Endothelial cell of umbilical vein (primary cell): ENCODE results near the gene CSE1L. TPM values are rescaled to one million over a fixed set of nuclear protein-coding genes. Genes with fewer than 3 reads are reported as not detected.
"Not testable (repeated sequence)": the region's sequence is repeated elsewhere in the genome, so short reads cannot be mapped to it uniquely, and the experiment has no call there.

Experiments used
- BruUV-seq: library from RNA; stranded (reverse); fragments of 400-500 nt; replicated peaks from 2 replicates; lab custom pipeline; 2021; lab: Mats Ljungman, UMichigan
- CTCF ChIA-PET: fragments of 300-600, 350-600 bp; sonication (Branson Sonifier 250); formaldehyde crosslinking; loops from one replicate; lab custom pipeline; 2021; ENCODE audit warnings: antibody characterized with exemption, inconsistent platforms; lab: Charles Lee
- POLR2A ChIA-PET: fragments of 300-600, 350-600 bp; sonication (Branson Sonifier 250); formaldehyde crosslinking; loops from one replicate; lab custom pipeline; 2021; ENCODE audit warnings: antibody characterized with exemption, inconsistent platforms; lab: Charles Lee
- DNase-seq: peaks from one replicate; pipeline ENCODE4 v3.0.0-alpha.2; 2011; ENCODE audit warnings: low read depth, low spot score
- FAIRE-seq: peaks from 2 replicates; lab custom pipeline; 2011; peaks lifted over from hg19 to GRCh38; lab: Jason Lieb, UNC
- H2AFZ ChIP-seq: 2 replicates; pipeline ENCODE4 v1.6.0; 2012; ENCODE audit warnings: low read depth, low read length, control low read depth, inconsistent platforms
- H3K27ac ChIP-seq: 2 replicates; pipeline ENCODE4 v1.5.1; 2011; ENCODE audit warnings: low read depth, mild to moderate bottlenecking, control low read depth, low read length, moderate library complexity; ENCODE audit not compliant: insufficient read depth
- H3K27me3 ChIP-seq, 2 experiments: 2 replicates each; pipeline versions ENCODE4 v1.6.0 to v1.6.1; 2011; ENCODE audit warnings: low read length in 2 of 2, mixed read lengths in 1 of 2; ENCODE audit not compliant: control insufficient read depth in 2 of 2, insufficient read depth in 2 of 2
- H3K36me3 ChIP-seq, 2 experiments: 2 replicates in 1 of 2; 3 replicates in 1 of 2; pipeline ENCODE4 v1.5.1; 2011; ENCODE audit warnings: low read length in 2 of 2, mild to moderate bottlenecking in 1 of 2, moderate library complexity in 1 of 2; ENCODE audit not compliant: control insufficient read depth in 2 of 2, insufficient read depth in 2 of 2; ENCODE audit errors: extremely low read depth in 1 of 2
- H3K4me1 ChIP-seq: 3 replicates; pipeline ENCODE4 v1.5.1; 2011; ENCODE audit warnings: mild to moderate bottlenecking, low read length; ENCODE audit not compliant: control insufficient read depth, insufficient read depth; ENCODE audit errors: extremely low read depth
- H3K4me2 ChIP-seq: 2 replicates; pipeline ENCODE4 v1.6.1; 2011; ENCODE audit warnings: low read length, control low read depth, mixed read lengths; ENCODE audit not compliant: insufficient read depth
- H3K4me3 ChIP-seq, 3 experiments: fragments of 200-600 bp in 1 of 3; sonication (generic), shearing (Covaris generic) in 1 of 3; replicated peaks in 1 of 3; 2 replicates each; pipeline ENCODE4 v1.5.1; 2011 to 2016; ENCODE audit warnings: control low read depth in 3 of 3, low read length in 3 of 3, mild to moderate bottlenecking in 2 of 3, inconsistent platforms in 1 of 3, low read depth in 1 of 3, moderate library complexity in 1 of 3; ENCODE audit not compliant: insufficient read depth in 1 of 3
- H3K79me2 ChIP-seq: 2 replicates; pipeline ENCODE4 v1.6.0; 2012; ENCODE audit warnings: low read length, inconsistent platforms; ENCODE audit not compliant: control insufficient read depth, insufficient read depth
- H3K9ac ChIP-seq: replicated peaks from 2 replicates; pipeline ENCODE3; 2011; ENCODE audit warnings: low read length, control low read depth; ENCODE audit not compliant: insufficient read depth; ENCODE audit errors: extremely low read depth
- H3K9me1 ChIP-seq: replicated peaks from 3 replicates; pipeline ENCODE4 v1.6.0; 2011; ENCODE audit warnings: mild to moderate bottlenecking, low read length; ENCODE audit not compliant: control insufficient read depth, insufficient read depth; ENCODE audit errors: extremely low read depth
- H3K9me3 ChIP-seq: replicated peaks from 2 replicates; pipeline ENCODE4 v1.5.1; 2012; ENCODE audit warnings: low read length, inconsistent platforms; ENCODE audit not compliant: control insufficient read depth, insufficient read depth
- H4K20me1 ChIP-seq: replicated peaks from 2 replicates; pipeline ENCODE3; 2011; ENCODE audit warnings: mild to moderate bottlenecking, low read length; ENCODE audit not compliant: control insufficient read depth, insufficient read depth; ENCODE audit errors: extremely low read depth
- FOS ChIP-seq: IDR thresholded peaks from 2 replicates; pipeline ENCODE4 v1.6.1; 2011; ENCODE audit warnings: mild to moderate bottlenecking, low read length, moderate library complexity, borderline replicate concordance; ENCODE audit not compliant: insufficient read depth
- GATA2 ChIP-seq: IDR thresholded peaks from 2 replicates; pipeline ENCODE4 v1.7.0; 2011; ENCODE audit warnings: low read depth, mild to moderate bottlenecking, moderate library complexity, mixed read lengths, low read length; ENCODE audit not compliant: insufficient read length, insufficient read depth
- JUN ChIP-seq: IDR thresholded peaks from 2 replicates; pipeline ENCODE4 v1.6.1; 2011; ENCODE audit warnings: borderline replicate concordance, low read depth; ENCODE audit not compliant: insufficient read length, insufficient read depth
- dilution Hi-C: fragments of 300-500 bp; cut with MboI; formaldehyde crosslinking; loops from one replicate; pipeline ENCODE4 v1.15.0; 2019; ENCODE audit warnings: low sequenced_read_pairs; ENCODE audit not compliant: extremely low pct_ligation_motif_present
- intact Hi-C: fragments of 100-400 bp; cut with micrococcal nuclease; formaldehyde crosslinking; loops from one replicate; pipeline ENCODE4 v1.10.0; 2022
- polyA plus RNA-seq, 4 experiments: library from polyadenylated mRNA; depleted of rRNA in 3 of 4; stranded (reverse) in 3 of 4; unstranded in 1 of 4; fragments of >200 nt; gene quantifications; 2 replicates each; pipeline versions ENCODE4 v1.2.1 to v1.2.3, GENCODE V29; 2011 to 2012; ENCODE audit warnings: missing spikeins in 1 of 4
- total RNA-seq: library from RNA; stranded (reverse); gene quantifications from 2 replicates; pipeline ENCODE4 v1.2.3, GENCODE V29; 2021

Gene CSE1L
- total and polyA plus RNA-seq, 2 donors (not counting 3 experiments of a cell fraction or from before 2014, with no cell fraction given), result 35.1 to 118 TPM

DNA sequence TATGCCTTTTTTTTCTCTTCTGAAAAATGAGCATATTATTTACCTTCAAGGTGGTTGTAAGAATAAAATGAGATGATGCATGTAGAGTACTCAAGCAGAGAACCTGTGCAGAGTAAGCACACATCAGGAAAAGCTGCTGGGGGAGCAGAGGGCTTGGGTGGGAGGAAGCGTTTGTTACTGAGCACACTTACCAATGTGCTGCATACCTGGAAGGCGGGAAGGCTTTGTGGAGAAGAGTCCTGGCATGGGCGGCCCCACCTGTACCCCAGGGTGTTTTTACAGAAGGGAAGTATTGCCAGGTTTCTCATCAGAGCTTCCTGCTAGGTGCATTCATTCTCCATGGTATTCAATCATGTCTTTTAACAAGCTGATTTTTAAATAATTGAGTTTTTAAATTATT lies 52.9 kb downstream of the CSE1L start:
- FAIRE-seq (no peak), DNase-seq (no peak)
- BruUV-seq, result no TSS peak
- Histone ChIP-seq H3K36me3 (peaks cover 16 to 31% of the 10 kb centered on the region in 2 experiments), H3K4me3 (no peak overlapping the region), H3K9me3 (no peaks in the 10 kb centered on the region), H3K27ac (no peak overlapping the region), H4K20me1 (no peaks in the 10 kb centered on the region), H3K9me1 (no peaks in the 10 kb centered on the region), H3K4me1 (no peaks in the 10 kb centered on the region), H2AFZ (no peak overlapping the region), H3K4me2 (no peak overlapping the region), H3K9ac (no peak overlapping the region), H3K79me2 (peaks cover 10% of the 10 kb centered on the region), H3K27me3 (no peaks in the 10 kb centered on the region)
- dilution Hi-C loops (no loop called here), intact Hi-C loops (no loop called here)
- TF ChIP-seq GATA2 (no peak), JUN (no peak), FOS (no peak)
- ChIA-PET POLR2A (no interaction called here), CTCF (no interaction called here)

DNA sequence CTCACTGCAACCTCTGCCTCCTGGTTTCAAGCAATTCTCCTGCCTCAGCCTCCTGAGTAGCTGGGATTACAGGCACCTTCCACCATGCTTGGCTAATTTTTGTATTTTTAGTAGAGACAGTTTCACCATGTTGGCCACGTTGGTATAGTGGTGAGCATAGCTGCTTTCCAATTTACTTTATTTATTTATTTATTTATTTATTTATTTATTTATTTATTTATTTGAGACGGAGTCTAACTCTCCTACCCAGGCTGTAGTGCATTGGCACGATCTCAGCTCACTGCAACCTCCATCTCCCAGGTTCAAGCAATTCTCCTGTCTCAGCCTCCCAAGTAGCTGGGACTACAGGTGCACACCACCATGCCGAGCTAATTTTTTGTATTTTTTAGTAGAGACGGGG lies 54.2 kb downstream of the CSE1L start:
- POLR2A ChIA-PET, DNase-seq, H3K9ac ChIP-seq, H4K20me1 ChIP-seq, H3K4me2 ChIP-seq, H3K9me3 ChIP-seq, H3K9me1 ChIP-seq, H3K27me3 ChIP-seq, H3K4me1 ChIP-seq, H3K4me3 ChIP-seq, H3K27ac ChIP-seq, CTCF ChIA-PET, intact Hi-C loops, H3K79me2 ChIP-seq, BruUV-seq, H2AFZ ChIP-seq, dilution Hi-C loops, FAIRE-seq: not testable (repeated sequence)
- H3K36me3 ChIP-seq, result peaks cover 16 to 23% of the 10 kb centered on the region in 2 experiments
